Adrenal gland (tissue), 12 donors: ENCODE data around the gene DNAAF1. TPM values are rescaled to one million over a fixed set of nuclear protein-coding genes. Genes with fewer than 3 reads are reported as not detected.

Source experiments
- DNase-seq, 7 donors: peaks; one replicate each; pipeline ENCODE4 v3.0.0-alpha.2; 2019 to 2020
- H3K27ac ChIP-seq, 5 donors: fragments of 200-600 bp; sonication (generic) in 4 of 5; 1 replicate in 3 of 5; 2 replicates in 2 of 5; pipeline versions ENCODE4 v1.5.1 to v1.8.0; 2016 to 2020; ENCODE audit warnings: mild to moderate bottlenecking in 1 of 5
- H3K27me3 ChIP-seq: fragments of 200-600 bp; 2 replicates; pipeline ENCODE4 v1.8.0; 2021
- H3K36me3 ChIP-seq, 2 donors: fragments of 200-600 bp; replicated peaks in 1 of 2; 1 replicate in 1 of 2; 2 replicates in 1 of 2; pipeline versions ENCODE4 v1.5.1 to v1.8.0; 2018 to 2022
- H3K4me1 ChIP-seq, 2 donors: fragments of 200-600 bp; replicated peaks in 1 of 2; 1 replicate in 1 of 2; 2 replicates in 1 of 2; pipeline versions ENCODE4 v1.5.1 to v1.8.0; 2018 to 2021
- H3K4me3 ChIP-seq, 4 donors: fragments of 200-600 bp; sonication (generic) in 3 of 4; one replicate each; pipeline ENCODE4 v1.5.1; 2016 to 2018
- H3K9me3 ChIP-seq, 3 donors: fragments of 200-600 bp; sonication (generic) in 1 of 3; replicated peaks in 1 of 3; 1 replicate in 2 of 3; 2 replicates in 1 of 3; pipeline versions ENCODE4 v1.5.1 to v1.8.0; 2016 to 2021
- POLR2A ChIP-seq, 2 donors: fragments of 450-650 bp; IDR thresholded peaks; one replicate each; pipeline ENCODE4 v1.6.1; 2017; ENCODE audit warnings: antibody characterized with exemption in 2 of 2, mild to moderate bottlenecking in 2 of 2, moderate library complexity in 1 of 2
- WGBS, 4 donors: extraction: QIAGEN DNeasy Blood & Tissue Kit in 2 of 4; methylation state at CpG; one replicate each; pipeline versions ENCODE4 v1.1.5 to v1.1.7; 2013 to 2017; 5-methylcytosine and 5-hydroxymethylcytosine counted together
- intact Hi-C, 2 donors: fragments of 100-400 bp; cut with DNase I; formaldehyde crosslinking; loops; one replicate each; pipeline versions ENCODE4 v1.14.1 to v1.15.0; 2022 to 2023
- polyA plus RNA-seq, 3 donors: library from polyadenylated mRNA; stranded (reverse); fragments of 200-250 nt in 2 of 3; fragments of 350-450 nt in 1 of 3; fragmentation: Illumina TruSeq in 1 of 3; extraction: RNeasy Lipid Tissue Mini Kit (QIAGEN cat#74804) in 1 of 3; gene quantifications; one replicate each; pipeline ENCODE4 v1.2.3, GENCODE V29; 2013 to 2014
- total RNA-seq, 9 donors: library from RNA; depleted of rRNA in 4 of 9; stranded (reverse); fragments of >200 nt in 4 of 9; fragments of 120-200 nt in 1 of 9; fragmentation: NEBNext Ultra II Directional in 1 of 9; extraction: Animal tissue kit (Norgen Biotek cat#: 25700) in 1 of 9; gene quantifications; one replicate each; pipeline versions ENCODE4 v1.1.0 to v1.2.4, GENCODE V29; 2013 to 2023
- TF ChIP-seq, protein P1 (sequence below), 6 experiments: fragments of 450-650 bp in 4 of 6; fragments of 200-600 bp in 2 of 6; sonication (generic) in 1 of 6; IDR thresholded peaks; 1 replicate in 5 of 6; 2 replicates in 1 of 6; pipeline versions ENCODE4 v1.5.1 to v1.8.0; 2016 to 2021; ENCODE audit warnings: antibody characterized with exemption in 6 of 6, mild to moderate bottlenecking in 2 of 6, moderate library complexity in 1 of 6
- donor health status: healthy with polysubstance abuse.
- donor health status: Bipolar disorder and iron deficiency.
- donor health status: DM: yes; HTN: yes; CAD: no.
- donor health status: DM: no; HTN: no; CAD: no.
- donor health status: DM: no; HTN: no; CAD: no.
- donor health status: DM: yes; HTN: yes; CAD: no.

The DNAAF1 gene
- total and polyA plus RNA-seq, 12 donors: 0.67 to 17.9 (median 2.4) TPM

DNA sequence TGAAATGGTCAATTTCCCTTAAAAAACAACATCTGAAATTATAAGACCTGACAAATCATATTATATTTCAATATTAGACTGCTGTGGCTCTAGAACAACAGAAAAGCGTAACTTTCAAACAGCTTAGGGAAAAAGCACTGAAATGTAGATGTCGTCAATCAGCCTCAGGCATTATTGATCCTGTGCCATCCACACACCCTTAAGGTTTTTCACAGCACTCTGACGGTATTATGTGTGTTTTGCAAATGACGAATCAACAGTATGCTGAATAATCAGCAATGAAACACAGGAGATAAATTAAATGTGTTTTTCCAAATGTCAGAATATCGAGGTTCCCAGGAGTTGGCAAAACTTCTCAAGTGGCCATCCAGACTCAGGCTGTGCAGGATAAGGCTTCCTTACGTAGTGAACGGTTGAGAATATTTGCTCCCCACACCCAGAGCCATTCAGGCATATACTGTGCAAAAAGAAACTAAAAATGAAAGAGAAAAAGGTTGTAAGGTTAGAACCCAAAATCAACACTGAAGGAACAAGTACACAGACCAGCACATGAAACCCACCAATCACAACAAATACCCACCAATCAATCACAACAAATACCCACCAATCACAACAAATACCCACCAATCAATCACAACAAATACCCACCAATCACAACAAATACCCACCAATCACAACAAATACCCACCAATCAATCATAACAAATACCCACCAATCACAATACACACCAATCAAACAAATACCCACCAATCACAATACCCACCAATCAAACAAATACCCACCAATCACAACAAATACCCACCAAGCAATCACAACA, 20.6 kb upstream of the DNAAF1 start:
- H3K4me3 ChIP-seq: no peak overlapping the region
- H3K27me3 ChIP-seq: no peaks in the 10 kb centered on the region
- peaks cover 0 to 27% of the 10 kb centered on the region in 2 donors for H3K36me3 ChIP-seq
- intact Hi-C loops: no loop called here
- no peak for DNase-seq
- H3K27ac ChIP-seq: no peak overlapping the region
- 89 to 94% (median 90%) methylated on average over 7 of the region's 7 CpGs for WGBS, 4 donors
- no peaks in the 10 kb centered on the region for H3K4me1 ChIP-seq
- no peaks in the 10 kb centered on the region for H3K9me3 ChIP-seq
- no peak for TF ChIP-seq POLR2A (IDR thresholded peaks at IDR 0.05)
- TF ChIP-seq, protein P1, sequence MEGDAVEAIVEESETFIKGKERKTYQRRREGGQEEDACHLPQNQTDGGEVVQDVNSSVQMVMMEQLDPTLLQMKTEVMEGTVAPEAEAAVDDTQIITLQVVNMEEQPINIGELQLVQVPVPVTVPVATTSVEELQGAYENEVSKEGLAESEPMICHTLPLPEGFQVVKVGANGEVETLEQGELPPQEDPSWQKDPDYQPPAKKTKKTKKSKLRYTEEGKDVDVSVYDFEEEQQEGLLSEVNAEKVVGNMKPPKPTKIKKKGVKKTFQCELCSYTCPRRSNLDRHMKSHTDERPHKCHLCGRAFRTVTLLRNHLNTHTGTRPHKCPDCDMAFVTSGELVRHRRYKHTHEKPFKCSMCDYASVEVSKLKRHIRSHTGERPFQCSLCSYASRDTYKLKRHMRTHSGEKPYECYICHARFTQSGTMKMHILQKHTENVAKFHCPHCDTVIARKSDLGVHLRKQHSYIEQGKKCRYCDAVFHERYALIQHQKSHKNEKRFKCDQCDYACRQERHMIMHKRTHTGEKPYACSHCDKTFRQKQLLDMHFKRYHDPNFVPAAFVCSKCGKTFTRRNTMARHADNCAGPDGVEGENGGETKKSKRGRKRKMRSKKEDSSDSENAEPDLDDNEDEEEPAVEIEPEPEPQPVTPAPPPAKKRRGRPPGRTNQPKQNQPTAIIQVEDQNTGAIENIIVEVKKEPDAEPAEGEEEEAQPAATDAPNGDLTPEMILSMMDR (IDR thresholded peaks at IDR 0.05): no peak

DNA sequence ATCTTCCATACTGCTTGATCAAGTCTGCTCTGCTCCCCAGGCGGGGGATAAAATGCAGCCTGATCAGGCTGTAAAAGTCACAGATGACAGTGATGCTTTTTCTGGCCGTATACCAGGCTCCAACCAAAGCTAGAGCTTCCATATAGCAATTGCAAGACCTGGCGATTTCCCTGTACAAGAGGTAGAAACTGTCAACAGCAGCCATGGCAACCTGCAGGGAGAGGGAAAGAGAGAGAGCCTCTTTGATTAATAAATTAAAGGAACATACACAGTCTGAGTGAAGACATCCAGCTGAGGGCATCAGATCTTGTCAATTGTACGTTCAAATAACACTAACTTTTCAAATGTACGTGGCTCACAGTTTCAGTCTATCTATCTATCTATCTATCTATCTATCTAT, 14.0 kb upstream of the DNAAF1 start:
- H3K9me3 ChIP-seq: no peaks in the 10 kb centered on the region

DNA sequence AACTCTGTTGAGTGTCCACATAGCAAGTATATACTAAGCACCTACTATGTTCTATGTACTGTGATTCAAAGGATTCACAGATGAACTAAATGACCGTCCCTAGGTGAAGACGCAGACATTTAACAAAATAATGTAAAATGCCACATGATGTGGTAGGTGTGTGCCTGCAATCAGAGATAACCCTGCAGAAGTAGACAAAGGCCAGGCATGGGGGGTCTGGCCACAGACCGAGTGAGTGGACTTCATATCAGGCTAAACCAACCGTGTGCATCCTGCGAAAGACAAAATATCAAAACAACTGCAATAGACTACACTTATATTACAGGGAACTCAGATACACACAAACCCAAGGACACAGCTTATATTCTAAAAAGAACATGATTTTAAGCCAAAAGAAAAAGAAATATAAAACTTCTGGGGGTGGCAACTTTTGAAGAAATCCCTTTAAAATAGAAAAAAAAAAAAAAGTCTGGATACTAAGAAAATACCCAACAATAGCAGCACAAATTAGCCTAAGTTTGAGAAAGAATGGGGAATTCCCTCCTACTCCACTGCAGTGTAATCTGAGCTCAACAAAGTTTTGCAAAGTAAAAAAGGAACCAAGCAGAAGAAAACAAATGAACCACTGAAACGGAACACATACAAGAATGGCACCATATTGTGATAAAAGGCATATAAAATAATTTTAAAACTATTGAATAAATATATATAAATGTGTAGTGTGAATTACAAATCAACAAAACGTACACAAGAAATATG, 12.4 kb upstream of the DNAAF1 start:
- no peaks in the 10 kb centered on the region for H3K27me3 ChIP-seq
- no peak overlapping the region for H3K27ac ChIP-seq
- TF ChIP-seq, protein P1 (IDR thresholded peaks at IDR 0.05): no peak
- no peak for TF ChIP-seq POLR2A (IDR thresholded peaks at IDR 0.05)
- peaks cover 0 to 3% of the 10 kb centered on the region in 2 donors for H3K4me1 ChIP-seq
- no peak overlapping the region for H3K4me3 ChIP-seq
- H3K9me3 ChIP-seq: no peaks in the 10 kb centered on the region
- peaks cover 0 to 23% of the 10 kb centered on the region in 2 donors for H3K36me3 ChIP-seq
- DNase-seq: no peak
- intact Hi-C loops: no loop called here
- WGBS, 4 donors: 73 to 83% (median 75%) methylated on average over 7 of the region's 7 CpGs

More for the DNA sequence above, 14.0 kb upstream of the DNAAF1 start:
- intact Hi-C loops: no loop called here
- peaks cover 0 to 3% of the 10 kb centered on the region in 2 donors for H3K4me1 ChIP-seq
- TF ChIP-seq, protein P1 (IDR thresholded peaks at IDR 0.05): no peak
- no peak for TF ChIP-seq POLR2A (IDR thresholded peaks at IDR 0.05)
- H3K27ac ChIP-seq: no peak overlapping the region
- peaks cover 0 to 23% of the 10 kb centered on the region in 2 donors for H3K36me3 ChIP-seq
- no peak for DNase-seq
- whole genome bisulfite sequencing, 4 donors: 78 to 85% (median 81%) methylated on average over 5 of the region's 5 CpGs
- H3K27me3 ChIP-seq: no peaks in the 10 kb centered on the region
- H3K4me3 ChIP-seq: no peak overlapping the region

DNA sequence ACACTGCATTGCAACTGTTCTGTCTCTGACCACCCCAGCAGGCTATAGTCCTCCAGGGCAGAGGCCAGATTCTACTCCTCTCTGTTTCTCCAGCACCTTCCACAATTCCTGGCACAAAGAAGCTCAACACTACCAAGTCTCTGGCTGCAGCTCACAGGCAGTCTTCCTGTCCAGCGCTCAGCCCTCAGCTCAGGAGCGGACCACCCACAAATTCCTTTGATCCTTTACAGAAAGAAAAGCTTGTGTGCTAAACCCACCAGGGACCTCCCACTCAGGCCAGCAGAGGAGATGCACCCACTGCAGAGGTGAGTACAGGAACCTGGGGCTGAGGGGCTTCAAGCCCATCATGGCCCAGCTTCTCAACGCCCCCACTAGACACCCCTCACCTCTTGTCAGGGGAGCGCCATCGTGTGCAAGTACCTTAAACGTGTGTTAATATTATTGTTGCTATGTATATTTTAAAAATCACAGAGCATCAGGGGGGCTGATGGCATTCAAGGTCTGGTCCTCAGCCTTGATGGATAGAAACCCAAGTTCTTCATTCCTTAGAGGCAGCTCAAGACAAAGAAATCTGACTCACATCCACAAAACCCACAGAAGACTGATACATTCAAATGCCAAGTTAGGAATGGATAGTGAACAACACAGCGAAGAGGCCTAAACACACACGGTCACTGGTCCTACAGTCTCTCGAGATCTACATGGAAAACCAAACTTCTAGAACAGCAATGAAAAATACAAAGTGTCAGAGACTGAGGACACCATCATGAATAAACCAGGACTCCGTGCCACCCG, 8.6 kb upstream of the DNAAF1 start:
- no peaks in the 10 kb centered on the region for H3K9me3 ChIP-seq
- peaks cover 4 to 18% of the 10 kb centered on the region in 2 donors for H3K4me1 ChIP-seq
- no peaks in the 10 kb centered on the region for H3K27me3 ChIP-seq
- intact Hi-C loops: no loop called here
- no peak for TF ChIP-seq POLR2A (IDR thresholded peaks at IDR 0.05)
- TF ChIP-seq, protein P1 (IDR thresholded peaks at IDR 0.05): no peak
- DNase-seq: no peak
- H3K27ac ChIP-seq: no peak overlapping the region
- WGBS, 4 donors: 90 to 95% (median 93%) methylated on average over 10 to 11 of the region's 11 CpGs
- no peaks in the 10 kb centered on the region for H3K36me3 ChIP-seq
- no peak overlapping the region for H3K4me3 ChIP-seq
